ENCODE data around the gene UBN2.

DNA sequence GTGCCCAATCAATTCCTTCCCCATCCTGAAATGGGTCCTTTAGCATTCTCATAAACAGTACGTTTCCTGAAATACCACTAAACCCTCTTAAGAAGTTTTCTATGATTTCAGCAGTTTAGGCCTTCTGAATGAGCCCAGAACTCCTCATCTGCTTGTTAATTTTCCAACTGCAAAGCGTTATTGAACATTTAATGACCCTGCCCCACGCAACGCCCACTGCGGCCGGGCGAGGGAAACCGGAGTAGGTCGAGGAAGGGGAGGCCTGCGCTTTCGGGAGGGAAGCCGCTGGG lies 608 bp upstream of the UBN2 start:
- TF ChIP-seq EZH2phosphoT487 (IDR thresholded peaks at IDR 0.05; ENCODE audit: borderline replicate concordance), result no peak
- TF ChIP-seq, protein P1, sequence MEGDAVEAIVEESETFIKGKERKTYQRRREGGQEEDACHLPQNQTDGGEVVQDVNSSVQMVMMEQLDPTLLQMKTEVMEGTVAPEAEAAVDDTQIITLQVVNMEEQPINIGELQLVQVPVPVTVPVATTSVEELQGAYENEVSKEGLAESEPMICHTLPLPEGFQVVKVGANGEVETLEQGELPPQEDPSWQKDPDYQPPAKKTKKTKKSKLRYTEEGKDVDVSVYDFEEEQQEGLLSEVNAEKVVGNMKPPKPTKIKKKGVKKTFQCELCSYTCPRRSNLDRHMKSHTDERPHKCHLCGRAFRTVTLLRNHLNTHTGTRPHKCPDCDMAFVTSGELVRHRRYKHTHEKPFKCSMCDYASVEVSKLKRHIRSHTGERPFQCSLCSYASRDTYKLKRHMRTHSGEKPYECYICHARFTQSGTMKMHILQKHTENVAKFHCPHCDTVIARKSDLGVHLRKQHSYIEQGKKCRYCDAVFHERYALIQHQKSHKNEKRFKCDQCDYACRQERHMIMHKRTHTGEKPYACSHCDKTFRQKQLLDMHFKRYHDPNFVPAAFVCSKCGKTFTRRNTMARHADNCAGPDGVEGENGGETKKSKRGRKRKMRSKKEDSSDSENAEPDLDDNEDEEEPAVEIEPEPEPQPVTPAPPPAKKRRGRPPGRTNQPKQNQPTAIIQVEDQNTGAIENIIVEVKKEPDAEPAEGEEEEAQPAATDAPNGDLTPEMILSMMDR (conservative IDR thresholded peaks at IDR 0.05; ENCODE audit: low read length), result no peak
